ENCODE data around the gene CDKL1.
A peak's percentile ranks its signal among the peaks of the same experiment; 100 is the strongest.

The CDKL1 gene

GRCh38 chr14:50399251-50400032 is 2.8 kb upstream of the CDKL1 start:
- H3K27ac Mint-ChIP-seq: no peak overlapping the region
- H3K9me3 Mint-ChIP-seq: no peaks in the 10 kb centered on the region
- no peaks in the 10 kb centered on the region for H3K36me3 Mint-ChIP-seq (ENCODE audit: low read depth)
- H3K4me3 Mint-ChIP-seq: no peak overlapping the region
- H3K4me1 Mint-ChIP-seq (ENCODE audit: low read depth): peaks cover 21% of the 10 kb centered on the region
- intact Hi-C loops (cut with micrococcal nuclease): loop anchor here (10.0 kb wide), 1 partner anchor 55 kb away; no protein-coding TSS in a partner anchor
- H3K27me3 Mint-ChIP-seq: peaks cover 7% of the 10 kb centered on the region

DNA sequence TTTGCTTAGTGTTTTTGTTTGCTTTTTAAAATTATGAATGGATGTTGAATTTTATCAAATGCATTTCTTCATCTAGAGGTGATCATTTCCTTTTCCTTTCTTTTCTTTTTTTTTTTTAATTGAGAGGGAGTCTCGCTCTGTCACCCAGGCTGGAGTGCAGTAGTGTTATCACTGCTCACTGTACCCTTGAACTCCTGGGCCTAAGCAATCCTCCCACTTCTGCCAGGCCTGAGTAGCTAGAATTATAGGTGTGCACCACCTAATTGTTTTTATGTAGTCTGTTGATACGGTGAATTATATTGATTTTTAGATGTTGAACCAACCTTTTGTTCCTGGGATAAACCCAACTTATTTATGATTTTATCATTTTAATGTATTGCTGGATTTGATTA is 1.5 kb upstream of the CDKL1 start:
- Mint-ChIP-seq H3K4me1 (ENCODE audit: low read depth) (peaks cover 25% of the 10 kb centered on the region), H3K27me3 (peaks cover 7% of the 10 kb centered on the region), H3K4me3 (no peak overlapping the region), H3K9me3 (no peaks in the 10 kb centered on the region), H3K27ac (no peak overlapping the region), H3K36me3 (ENCODE audit: low read depth) (no peaks in the 10 kb centered on the region)
- intact Hi-C loops (cut with micrococcal nuclease): loop anchor here (10.0 kb wide), 1 partner anchor 53 kb away; no protein-coding TSS in a partner anchor

DNA sequence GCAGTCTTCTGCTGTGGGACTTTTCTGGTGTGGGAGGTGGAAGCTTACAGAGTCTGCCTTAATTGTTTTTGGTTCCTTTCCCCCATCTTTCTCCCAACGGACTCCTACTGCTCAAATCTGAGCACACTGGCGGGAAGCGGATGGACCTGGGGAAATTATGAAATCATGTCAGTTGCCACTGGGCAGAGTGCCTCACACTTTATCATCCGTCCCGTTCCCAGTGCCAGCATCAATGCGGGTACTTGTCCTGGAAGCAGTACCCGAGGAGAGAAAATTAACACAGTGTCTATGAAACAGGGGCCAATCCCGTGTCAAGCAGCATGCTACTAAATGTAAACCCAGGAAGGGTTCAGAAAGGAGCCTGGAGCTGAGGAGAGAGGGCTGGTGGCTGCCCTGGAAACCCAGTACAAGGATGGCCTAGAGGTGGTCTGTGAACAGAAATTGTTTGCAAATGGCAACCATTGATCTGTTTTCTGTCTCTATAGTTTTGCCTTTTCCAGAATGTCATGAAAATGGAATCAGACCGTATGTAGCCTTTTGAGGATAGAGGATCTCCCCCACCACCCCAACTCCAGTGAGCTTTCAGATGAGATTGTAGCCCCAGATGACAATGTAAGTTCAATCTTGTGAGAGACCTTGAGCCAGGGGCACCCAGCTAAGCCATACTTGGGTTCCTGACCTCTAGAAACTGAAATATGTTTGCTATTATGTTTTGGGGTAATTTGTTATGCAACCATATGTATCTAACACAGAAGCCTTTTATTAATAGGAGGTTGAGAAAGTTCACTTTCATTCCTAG is 908 bp upstream of the CDKL1 start:
- intact Hi-C loops (cut with micrococcal nuclease): loop anchor here (2.0 to 10.0 kb wide), 2 partner anchors 53 to 77 kb away; no protein-coding TSS in a partner anchor
- Mint-ChIP-seq H3K9me3 (no peaks in the 10 kb centered on the region), H3K4me1 (ENCODE audit: low read depth) (peaks cover 25% of the 10 kb centered on the region)

DNA sequence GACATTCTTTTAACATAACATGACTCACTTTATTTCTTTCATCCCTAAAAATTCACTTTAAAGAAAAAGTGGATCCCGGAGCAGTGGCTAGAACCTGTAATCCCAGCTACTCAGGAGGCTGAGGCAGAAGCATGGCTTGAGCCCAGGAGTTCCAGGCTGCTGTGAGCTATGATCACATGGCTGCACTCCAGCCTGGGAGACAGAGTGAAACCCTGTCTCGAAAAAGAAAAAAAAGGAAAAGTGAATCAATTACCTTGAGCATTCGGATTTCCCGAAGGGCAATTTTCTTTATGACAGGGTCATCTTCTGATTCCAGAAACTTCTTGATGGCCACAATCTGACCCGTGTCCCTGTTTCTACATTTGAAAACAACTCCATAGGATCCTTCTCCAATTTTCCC is 1.2 kb downstream of the CDKL1 start:
- Mint-ChIP-seq H3K4me1 (ENCODE audit: low read depth) (peaks cover 25% of the 10 kb centered on the region), H3K4me3 (no peak overlapping the region), H3K9me3 (no peaks in the 10 kb centered on the region), H3K36me3 (ENCODE audit: low read depth) (no peaks in the 10 kb centered on the region), H3K27ac (no peak overlapping the region), H3K27me3 (peaks cover 7% of the 10 kb centered on the region)
- intact Hi-C loops (cut with micrococcal nuclease): loop anchor here (10.0 kb wide), 1 partner anchor 51 kb away; no protein-coding TSS in a partner anchor

More for the DNA sequence above, 908 bp upstream of the CDKL1 start:
- peak overlapping the region; percentile 69 for H3K27ac Mint-ChIP-seq
- peak overlapping the region; percentile 76 for H3K4me3 Mint-ChIP-seq
- H3K27me3 Mint-ChIP-seq: peaks cover 7% of the 10 kb centered on the region
- H3K36me3 Mint-ChIP-seq (ENCODE audit: low read depth): no peaks in the 10 kb centered on the region

GRCh38 chr14:50394713-50395112 is 2.0 kb downstream of the CDKL1 start:
- intact Hi-C loops (cut with micrococcal nuclease): loop anchor here (10.0 kb wide), 1 partner anchor 50 kb away; no protein-coding TSS in a partner anchor
- H3K36me3 Mint-ChIP-seq (ENCODE audit: low read depth): no peaks in the 10 kb centered on the region
- peaks cover 25% of the 10 kb centered on the region for H3K4me1 Mint-ChIP-seq (ENCODE audit: low read depth)
- H3K27me3 Mint-ChIP-seq: peaks cover 7% of the 10 kb centered on the region
- H3K27ac Mint-ChIP-seq: no peak overlapping the region
- H3K9me3 Mint-ChIP-seq: no peaks in the 10 kb centered on the region
- H3K4me3 Mint-ChIP-seq: no peak overlapping the region

- intact Hi-C loops (cut with micrococcal nuclease): loop anchor here (10.0 kb wide), 1 partner anchor 45 kb away; no protein-coding TSS in a partner anchor
- Mint-ChIP-seq H3K27me3 (no peaks in the 10 kb centered on the region), H3K36me3 (ENCODE audit: low read depth) (no peaks in the 10 kb centered on the region), H3K4me1 (ENCODE audit: low read depth) (peaks cover 6% of the 10 kb centered on the region), H3K4me3 (no peak overlapping the region), H3K9me3 (no peaks in the 10 kb centered on the region), H3K27ac (no peak overlapping the region)
Measured at GRCh38 chr14:50389668-50390441, 6.8 kb downstream of the CDKL1 start.

- Mint-ChIP-seq H3K27me3 (no peaks in the 10 kb centered on the region), H3K4me3 (no peak overlapping the region), H3K4me1 (ENCODE audit: low read depth) (no peaks in the 10 kb centered on the region), H3K36me3 (ENCODE audit: low read depth) (no peaks in the 10 kb centered on the region), H3K27ac (no peak overlapping the region), H3K9me3 (no peaks in the 10 kb centered on the region)
- intact Hi-C loops (cut with micrococcal nuclease): no loop called here
Measured at GRCh38 chr14:50388256-50388931, 8.3 kb downstream of the CDKL1 start.

- H3K36me3 Mint-ChIP-seq (ENCODE audit: low read depth): no peaks in the 10 kb centered on the region
- H3K9me3 Mint-ChIP-seq: no peaks in the 10 kb centered on the region
- no peaks in the 10 kb centered on the region for H3K4me1 Mint-ChIP-seq (ENCODE audit: low read depth)
- H3K4me3 Mint-ChIP-seq: no peak overlapping the region
- intact Hi-C loops (cut with micrococcal nuclease): no loop called here
- no peaks in the 10 kb centered on the region for H3K27me3 Mint-ChIP-seq
- H3K27ac Mint-ChIP-seq: no peak overlapping the region
Measured at GRCh38 chr14:50387548-50387947, 9.1 kb downstream of the CDKL1 start.

GRCh38 chr14:50383618-50384225 is 13.0 kb downstream of the CDKL1 start:
- Mint-ChIP-seq H3K4me3 (no peak overlapping the region), H3K27ac (no peak overlapping the region), H3K36me3 (ENCODE audit: low read depth) (no peaks in the 10 kb centered on the region), H3K9me3 (no peaks in the 10 kb centered on the region), H3K4me1 (ENCODE audit: low read depth) (no peaks in the 10 kb centered on the region), H3K27me3 (no peaks in the 10 kb centered on the region)
- intact Hi-C loops (cut with micrococcal nuclease): no loop called here

DNA sequence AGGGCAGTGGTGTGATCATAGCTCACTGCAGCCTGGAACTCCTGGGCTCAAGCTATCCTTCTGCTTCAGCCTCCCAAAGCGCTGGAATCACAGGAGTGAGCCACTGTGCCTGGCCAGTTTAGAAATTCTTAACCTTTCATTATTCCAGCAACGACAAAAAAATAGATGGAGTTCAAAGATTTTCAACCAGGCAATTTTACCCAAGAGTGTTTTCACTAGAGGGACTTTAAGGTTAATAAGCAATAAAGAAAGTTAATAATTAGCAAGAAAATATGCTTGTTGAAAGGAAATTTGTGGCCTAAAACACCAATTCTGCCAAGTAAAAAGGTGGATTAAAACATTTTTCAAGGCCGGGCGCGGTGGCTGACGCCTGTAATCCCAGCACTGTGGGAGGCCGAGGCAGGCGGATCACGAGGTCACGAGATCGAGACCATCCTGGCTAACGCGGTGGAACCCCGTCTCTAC is 14.8 kb downstream of the CDKL1 start:
- Mint-ChIP-seq H3K4me3 (no peak overlapping the region), H3K4me1 (ENCODE audit: low read depth) (peaks cover 8% of the 10 kb centered on the region), H3K27me3 (no peaks in the 10 kb centered on the region), H3K9me3 (no peaks in the 10 kb centered on the region), H3K27ac (no peak overlapping the region), H3K36me3 (ENCODE audit: low read depth) (no peaks in the 10 kb centered on the region)
- intact Hi-C loops (cut with micrococcal nuclease): no loop called here

DNA sequence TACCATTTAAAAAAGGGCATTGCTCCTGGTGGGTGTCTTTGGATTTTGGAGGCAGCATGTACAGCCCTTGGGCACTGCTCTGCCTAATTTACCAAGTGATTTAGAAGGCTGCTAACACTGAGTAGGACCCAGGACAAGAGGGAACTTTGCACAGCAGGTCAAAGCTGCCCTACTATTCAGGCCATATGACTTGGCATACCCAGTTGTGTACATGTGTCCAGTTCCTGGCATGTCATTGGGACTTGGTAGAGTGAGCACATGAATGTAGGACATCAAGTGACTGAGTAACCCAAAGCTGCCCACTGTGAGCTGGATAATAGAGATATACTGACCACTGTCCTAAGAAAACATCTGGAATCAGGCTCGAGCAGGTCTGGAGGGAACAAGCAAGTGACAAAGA is 15.7 kb downstream of the CDKL1 start:
- no peaks in the 10 kb centered on the region for H3K9me3 Mint-ChIP-seq
- H3K27me3 Mint-ChIP-seq: no peaks in the 10 kb centered on the region
- intact Hi-C loops (cut with micrococcal nuclease): no loop called here
- H3K4me1 Mint-ChIP-seq (ENCODE audit: low read depth): peaks cover 8% of the 10 kb centered on the region
- H3K27ac Mint-ChIP-seq: no peak overlapping the region
- no peaks in the 10 kb centered on the region for H3K36me3 Mint-ChIP-seq (ENCODE audit: low read depth)
- no peak overlapping the region for H3K4me3 Mint-ChIP-seq

DNA sequence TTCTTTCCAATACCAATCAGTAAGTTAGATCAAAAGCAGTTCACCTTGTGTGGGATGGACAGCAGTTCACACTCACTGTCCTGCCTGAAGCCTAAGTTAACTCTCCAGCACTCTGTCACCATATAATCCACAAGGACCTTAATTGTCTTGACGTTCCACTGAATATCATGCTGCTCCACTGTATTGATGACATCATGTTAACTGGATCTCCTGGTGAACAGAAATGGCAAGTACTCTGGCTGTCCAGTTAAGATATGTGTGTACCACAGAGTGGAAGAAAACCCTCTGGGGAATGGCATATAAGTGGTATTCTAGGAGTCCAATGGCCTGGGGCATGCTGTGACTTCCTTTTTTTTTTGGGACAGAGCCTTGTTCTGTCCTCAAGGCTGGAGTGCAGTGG is 16.2 kb downstream of the CDKL1 start:
- no peaks in the 10 kb centered on the region for H3K27me3 Mint-ChIP-seq
- H3K27ac Mint-ChIP-seq: no peak overlapping the region

DNA sequence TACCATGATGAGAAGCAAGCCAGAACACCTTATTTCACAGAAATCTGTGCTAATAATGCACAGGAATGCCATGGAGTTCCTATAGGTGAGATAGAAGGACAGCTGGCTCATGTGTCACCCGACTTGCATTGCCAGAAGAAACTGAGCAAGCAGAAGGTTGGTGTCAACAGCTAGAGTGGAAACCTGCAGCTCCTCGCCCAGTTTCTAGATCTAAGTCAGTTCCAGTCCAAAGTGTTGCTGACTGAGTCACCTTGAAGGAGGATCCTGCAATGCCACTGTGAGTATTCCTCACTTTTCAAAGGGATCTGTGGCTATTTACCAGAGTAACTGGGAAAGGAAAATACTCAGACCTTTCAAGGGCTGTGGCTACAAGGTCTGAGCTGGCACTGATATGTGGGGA is 17.1 kb downstream of the CDKL1 start:
- no peaks in the 10 kb centered on the region for H3K36me3 Mint-ChIP-seq (ENCODE audit: low read depth)
- H3K27ac Mint-ChIP-seq: no peak overlapping the region
- H3K4me1 Mint-ChIP-seq (ENCODE audit: low read depth): peaks cover 8% of the 10 kb centered on the region
- no peaks in the 10 kb centered on the region for H3K27me3 Mint-ChIP-seq
- H3K9me3 Mint-ChIP-seq: no peaks in the 10 kb centered on the region
- H3K4me3 Mint-ChIP-seq: no peak overlapping the region
- intact Hi-C loops (cut with micrococcal nuclease): no loop called here

More for the DNA sequence above, 16.2 kb downstream of the CDKL1 start:
- no peaks in the 10 kb centered on the region for H3K36me3 Mint-ChIP-seq (ENCODE audit: low read depth)
- H3K4me1 Mint-ChIP-seq (ENCODE audit: low read depth): peaks cover 8% of the 10 kb centered on the region
- H3K4me3 Mint-ChIP-seq: no peak overlapping the region
- intact Hi-C loops (cut with micrococcal nuclease): no loop called here
- no peaks in the 10 kb centered on the region for H3K9me3 Mint-ChIP-seq

Data from dendritic cell treated with granulocyte-macrophage colony-stimulating factor and Interleukin-4, amounts not matched to agents 40 ng/mL and 50 ng/mL, for 4 days (primary cell).